Stimulated activated CD8-positive, alpha-beta memory T cell treated with anti-CD3 and anti-CD28 coated beads, Interleukin-12 subunit alpha, Interleukin-12 subunit beta, amount 100 ng/mL, for 24 hours (primary cell): ENCODE data around the gene GPN2.
A peak's percentile ranks its signal among the peaks of the same experiment; 100 is the strongest.
"Not testable (repeated sequence)": the region's sequence is repeated elsewhere in the genome, so short reads cannot be mapped to it uniquely, and the experiment has no call there.

Experiments used
- DNase-seq: peaks from one replicate; pipeline ENCODE4 v3.0.0-alpha.2; 2020; ENCODE audit errors: extremely low read depth

The GPN2 gene

GRCh38 chr1:26857473-26858060 is 32.5 kb downstream of the GPN2 start:
- DNase-seq: no peak

- DNase-seq: no peak
Observed at GRCh38 chr1:26856604-26857469, 33.2 kb downstream of the GPN2 start.

GRCh38 chr1:26856181-26856580 is 33.9 kb downstream of the GPN2 start:
- no peak for DNase-seq

- no peak for DNase-seq
Observed at GRCh38 chr1:26855636-26856035, 34.4 kb downstream of the GPN2 start.

- DNase-seq: no peak
Observed at GRCh38 chr1:26854906-26855305, 35.2 kb downstream of the GPN2 start.

GRCh38 chr1:26853600-26853999 is 36.5 kb downstream of the GPN2 start:
- DNase-seq: no peak

- no peak for DNase-seq
Observed at GRCh38 chr1:26853156-26853555, 36.9 kb downstream of the GPN2 start.

- no peak for DNase-seq
Observed at GRCh38 chr1:26852701-26853100, 37.4 kb downstream of the GPN2 start.

- no peak for DNase-seq
Observed at GRCh38 chr1:26851106-26851684, 38.9 kb downstream of the GPN2 start.

- no peak for DNase-seq
Observed at GRCh38 chr1:26848941-26849774, 40.9 kb downstream of the GPN2 start.

- no peak for DNase-seq
Observed at GRCh38 chr1:26848499-26848898, 41.6 kb downstream of the GPN2 start.

GRCh38 chr1:26847826-26848225 is 42.3 kb downstream of the GPN2 start:
- not testable (repeated sequence) for DNase-seq

GRCh38 chr1:26844424-26845196 is 45.5 kb downstream of the GPN2 start:
- no peak for DNase-seq

GRCh38 chr1:26839779-26840178 is 50.3 kb downstream of the GPN2 start:
- DNase-seq: no peak

- no peak for DNase-seq
Observed at GRCh38 chr1:26839339-26839722, 50.8 kb downstream of the GPN2 start.

- no peak for DNase-seq
Observed at GRCh38 chr1:26838474-26839338, 51.4 kb downstream of the GPN2 start.

- DNase-seq: not testable (repeated sequence)
Observed at GRCh38 chr1:26837665-26838064, 52.4 kb downstream of the GPN2 start.

- peak; percentile 69 for DNase-seq
Observed at GRCh38 chr1:26833432-26834405, 56.4 kb downstream of the GPN2 start.
